NCI-H2196 (cell line): ENCODE results near the gene MAP1LC3B2.
A peak's percentile ranks its signal among the peaks of the same experiment; 100 is the strongest.

Experiments used
- DNase-seq: peaks from one replicate; lab custom pipeline; 2025; ENCODE audit not compliant: unreplicated experiment; lab: John Stamatoyannopoulos, UW

MAP1LC3B2 gene

DNA sequence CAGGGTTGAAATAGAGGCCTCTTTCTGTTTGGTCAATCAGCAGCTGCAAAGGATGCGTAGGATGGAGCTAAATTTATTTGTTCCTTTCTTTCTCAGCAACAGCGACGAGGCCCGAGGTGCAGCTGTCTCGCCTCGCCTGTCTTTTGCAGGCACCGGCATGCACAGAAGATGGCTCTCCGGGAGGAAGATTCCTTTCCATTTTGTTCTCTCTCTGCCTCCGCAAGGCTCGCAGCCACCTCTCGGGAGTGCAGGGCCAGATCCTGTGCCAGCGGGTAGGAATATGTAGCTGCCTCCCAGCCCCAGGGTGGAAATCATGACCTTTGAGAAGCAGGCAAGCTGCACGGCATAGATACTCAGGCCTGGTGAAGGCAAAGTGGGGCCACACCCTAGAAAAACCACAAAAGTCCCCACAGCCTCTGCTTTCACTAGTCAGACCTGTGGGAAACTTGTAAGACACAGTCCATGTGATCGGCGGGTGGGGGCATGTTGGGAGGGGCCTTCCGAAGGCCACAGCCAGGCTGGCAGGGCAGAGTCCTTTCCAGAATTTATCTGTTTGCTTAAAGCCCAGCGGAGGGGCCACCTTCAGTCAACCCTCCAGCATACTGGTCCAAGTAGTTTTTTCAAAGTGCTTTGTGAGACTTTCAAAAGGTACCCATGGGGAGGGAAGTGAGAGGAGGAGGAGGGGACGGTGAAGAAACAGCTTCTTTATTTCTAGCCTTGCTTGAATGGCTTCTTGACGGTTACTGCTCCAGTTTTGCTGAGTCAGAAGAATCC lies at the start of gene MAP1LC3B2:
MAP1LC3B2 (plus strand) TSS at position 220 of the 774 bp plus-strand sequence. CDS start 16,562 bp downstream, outside the sequence.
- no peak for DNase-seq

DNA sequence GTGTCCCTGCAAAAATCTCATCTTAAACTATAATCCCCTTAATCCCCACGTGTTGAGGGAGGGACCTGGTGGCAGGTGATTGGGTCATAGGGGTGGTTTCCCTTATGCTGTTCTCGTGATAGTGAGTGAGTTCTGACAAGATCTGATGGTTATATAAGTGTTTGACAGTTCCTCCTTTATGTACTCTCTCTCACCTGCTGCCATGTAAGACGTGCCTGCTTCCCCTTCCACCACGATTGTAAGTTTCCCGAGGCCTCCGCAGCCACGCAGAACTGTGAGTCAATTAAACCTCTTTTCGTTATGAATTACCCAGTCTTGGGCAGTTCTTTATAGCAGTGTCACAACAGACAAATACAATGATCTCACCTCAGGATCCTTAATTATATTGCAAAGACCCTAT lies 45.2 kb upstream of the MAP1LC3B2 start:
- no peak for DNase-seq

- no peak for DNase-seq
Observed at GRCh38 chr12:116515684-116516083, 43.5 kb upstream of the MAP1LC3B2 start.

GRCh38 chr12:116516657-116517056 lies 42.5 kb upstream of the MAP1LC3B2 start:
- no peak for DNase-seq

DNA sequence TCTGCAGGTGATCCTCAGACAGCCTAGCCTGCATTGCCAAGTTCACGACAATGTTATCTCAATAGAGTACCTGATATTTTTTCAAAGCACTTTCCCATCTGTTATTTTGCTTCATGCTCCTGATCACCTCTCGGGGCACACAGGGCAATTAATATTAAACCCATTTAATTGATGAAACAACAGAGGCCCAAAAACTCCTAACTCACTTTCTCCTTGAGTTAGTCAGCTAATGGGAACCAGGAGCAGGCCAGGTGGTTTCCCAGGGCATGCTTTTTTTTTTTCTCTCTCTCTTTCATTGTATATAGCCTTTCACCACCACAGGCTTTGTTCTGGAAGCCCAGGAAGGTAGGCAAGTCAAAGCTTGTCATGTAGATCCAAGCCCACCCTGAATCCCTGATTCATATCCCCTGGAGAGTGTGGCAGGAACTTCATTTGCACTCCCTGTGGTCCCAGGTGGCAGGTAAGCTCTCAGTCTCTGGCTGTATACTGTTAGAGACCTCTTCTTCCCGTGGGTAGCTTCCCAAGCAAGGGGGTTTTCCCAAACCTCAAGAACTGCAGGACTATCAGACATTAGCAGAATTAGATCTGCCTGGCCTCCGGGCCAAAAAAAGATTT lies 41.6 kb upstream of the MAP1LC3B2 start:
- no peak for DNase-seq

DNA sequence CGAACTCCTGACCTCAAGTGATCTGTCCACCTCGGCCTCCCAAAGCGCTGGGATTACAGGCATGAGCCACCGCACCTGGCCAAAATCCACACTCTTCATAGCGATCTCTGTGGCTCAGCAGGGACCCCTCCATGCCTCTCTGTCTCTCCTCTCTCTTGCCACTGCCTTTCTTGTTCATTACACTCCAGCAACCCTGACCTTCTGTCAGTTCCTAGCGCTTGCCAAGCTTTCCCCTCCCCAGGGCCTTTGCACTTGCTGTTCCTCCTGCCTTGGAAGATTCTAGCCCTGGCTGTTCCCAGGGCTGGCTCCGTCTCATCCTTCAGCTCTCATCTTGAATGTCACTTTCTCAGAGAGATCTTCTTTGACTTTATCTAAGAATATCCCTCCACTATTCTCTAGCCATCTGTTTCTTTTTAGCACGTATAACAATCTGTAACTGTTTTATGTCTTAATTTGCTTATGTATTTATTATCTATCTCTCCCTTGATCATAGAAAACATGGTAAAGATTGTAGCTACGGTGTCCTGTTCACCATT lies 38.9 kb upstream of the MAP1LC3B2 start:
- DNase-seq: no peak

- no peak for DNase-seq
Observed at GRCh38 chr12:116520801-116521471, 38.2 kb upstream of the MAP1LC3B2 start.

GRCh38 chr12:116524311-116524710 lies 34.9 kb upstream of the MAP1LC3B2 start:
- no peak for DNase-seq

- no peak for DNase-seq
Observed at GRCh38 chr12:116524964-116525379, 34.2 kb upstream of the MAP1LC3B2 start.

- DNase-seq: no peak
Observed at GRCh38 chr12:116525418-116526001, 33.7 kb upstream of the MAP1LC3B2 start.

GRCh38 chr12:116528065-116528464 lies 31.1 kb upstream of the MAP1LC3B2 start:
- no peak for DNase-seq

GRCh38 chr12:116528498-116528897 lies 30.7 kb upstream of the MAP1LC3B2 start:
- DNase-seq: no peak

DNA sequence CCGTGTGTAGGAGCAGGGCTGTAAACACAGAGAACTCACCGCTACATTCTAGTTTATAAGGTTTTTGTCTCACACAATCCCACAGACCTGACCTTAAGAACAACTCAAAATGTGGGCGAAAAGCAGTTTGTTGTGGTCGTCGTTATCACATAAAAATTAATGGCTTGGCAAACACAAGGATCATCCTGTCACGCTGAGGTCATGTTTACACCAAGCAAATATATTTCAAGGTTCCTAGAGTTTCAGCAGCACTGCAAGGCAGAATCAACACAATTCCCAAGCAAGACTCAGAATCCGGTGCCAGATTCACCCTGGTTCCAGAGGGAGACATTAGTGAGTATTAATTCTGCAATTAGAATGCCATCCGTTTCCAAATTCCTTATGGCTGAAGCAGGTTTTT lies 30.1 kb upstream of the MAP1LC3B2 start:
- peak; percentile 46 for DNase-seq

GRCh38 chr12:116529686-116530085 lies 29.5 kb upstream of the MAP1LC3B2 start:
- DNase-seq: no peak

- DNase-seq: no peak
Observed at GRCh38 chr12:116532428-116532827, 26.8 kb upstream of the MAP1LC3B2 start.

DNA sequence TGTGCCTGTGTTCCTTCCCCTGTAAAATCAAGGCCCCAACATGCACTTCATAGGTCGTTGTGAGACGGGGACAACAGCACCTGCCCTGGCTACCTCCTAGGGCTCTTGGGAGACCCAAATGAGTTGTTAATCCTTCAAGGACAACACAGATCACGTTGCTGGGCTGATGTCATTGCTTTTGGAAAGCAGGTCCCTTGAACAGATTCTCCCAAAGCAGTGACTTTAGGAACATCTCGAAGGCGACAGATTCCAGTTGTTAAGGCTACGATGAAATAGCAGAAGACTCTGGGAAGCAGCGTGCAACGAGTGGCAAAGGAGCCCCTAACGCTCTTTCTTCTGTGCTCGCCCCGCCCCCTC lies 26.2 kb upstream of the MAP1LC3B2 start:
- peak; percentile 75 for DNase-seq

DNA sequence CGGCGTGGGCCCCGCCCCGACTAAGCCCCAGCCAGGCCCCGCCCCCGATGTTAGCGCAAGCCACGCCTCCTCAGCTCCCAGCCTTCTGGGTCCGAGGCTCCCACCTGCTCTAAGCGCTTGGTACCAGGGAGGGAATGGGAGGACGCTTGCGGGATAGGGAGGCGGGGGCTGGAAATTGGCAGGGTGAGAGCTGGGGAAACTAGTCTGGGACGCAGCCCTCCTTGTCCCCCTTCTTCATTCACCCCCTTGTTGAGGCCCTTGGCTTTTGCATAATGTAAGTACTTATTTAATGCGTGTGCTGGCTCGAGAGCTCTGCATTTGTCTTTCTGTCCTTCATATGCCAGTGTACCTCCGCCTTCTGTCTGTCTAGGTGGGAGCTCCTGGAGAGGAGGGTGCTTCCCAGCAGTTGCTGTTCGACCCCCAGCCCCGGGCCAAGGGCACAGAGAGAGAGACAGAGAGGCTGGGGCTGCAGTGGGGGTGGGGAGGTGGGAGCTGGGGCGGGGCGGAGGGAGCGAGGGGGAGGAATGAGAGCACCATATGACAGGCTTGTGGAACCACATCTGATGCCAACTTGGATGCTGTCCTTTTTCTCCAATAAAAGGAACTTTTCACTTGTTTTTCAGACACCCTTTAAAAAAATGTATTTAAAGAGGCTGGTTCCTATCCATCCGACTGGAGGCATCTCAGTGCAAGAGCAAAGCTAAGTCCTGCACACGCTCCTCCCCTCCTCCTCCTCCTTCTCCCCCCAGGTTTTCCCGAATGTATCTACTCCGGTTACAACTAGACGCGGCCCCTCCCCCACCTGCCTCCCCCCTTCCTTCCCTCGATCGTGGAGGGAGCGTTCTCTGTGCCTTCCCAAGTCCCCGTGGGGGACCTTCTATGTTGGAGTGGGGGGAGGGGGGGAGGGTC lies 25.6 kb upstream of the MAP1LC3B2 start:
- peak; percentile 90 for DNase-seq

GRCh38 chr12:116534311-116535121 lies 24.7 kb upstream of the MAP1LC3B2 start:
- DNase-seq: peak; percentile 16

DNA sequence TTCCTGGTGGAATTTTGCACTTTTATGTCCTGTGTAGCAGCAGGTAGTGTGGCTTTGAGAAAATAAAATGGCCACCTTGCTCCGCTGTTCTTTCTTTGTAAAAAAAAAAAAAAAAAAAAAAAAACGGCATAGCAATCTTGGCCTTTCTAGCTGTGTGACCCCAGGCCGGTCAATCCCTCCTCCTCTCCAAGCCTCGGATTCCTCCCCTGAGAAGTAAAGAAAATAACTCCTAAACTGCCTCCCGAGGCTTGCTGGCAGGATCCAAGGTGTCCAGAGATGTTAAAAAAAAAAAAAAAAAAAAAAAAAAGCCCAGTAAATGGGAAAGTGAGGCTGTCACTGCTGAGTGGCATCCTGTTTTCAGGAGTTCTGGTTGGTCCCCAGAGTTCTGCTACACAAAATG lies 23.9 kb upstream of the MAP1LC3B2 start:
- DNase-seq: no peak
